ENCODE measurements around the gene ARNT2.

The ARNT2 gene

GRCh38 chr15:80576519-80577090, 172.4 kb downstream of the ARNT2 start:
- no peak for DNase-seq (ENCODE audit: low read depth in 3 of 3)

DNA sequence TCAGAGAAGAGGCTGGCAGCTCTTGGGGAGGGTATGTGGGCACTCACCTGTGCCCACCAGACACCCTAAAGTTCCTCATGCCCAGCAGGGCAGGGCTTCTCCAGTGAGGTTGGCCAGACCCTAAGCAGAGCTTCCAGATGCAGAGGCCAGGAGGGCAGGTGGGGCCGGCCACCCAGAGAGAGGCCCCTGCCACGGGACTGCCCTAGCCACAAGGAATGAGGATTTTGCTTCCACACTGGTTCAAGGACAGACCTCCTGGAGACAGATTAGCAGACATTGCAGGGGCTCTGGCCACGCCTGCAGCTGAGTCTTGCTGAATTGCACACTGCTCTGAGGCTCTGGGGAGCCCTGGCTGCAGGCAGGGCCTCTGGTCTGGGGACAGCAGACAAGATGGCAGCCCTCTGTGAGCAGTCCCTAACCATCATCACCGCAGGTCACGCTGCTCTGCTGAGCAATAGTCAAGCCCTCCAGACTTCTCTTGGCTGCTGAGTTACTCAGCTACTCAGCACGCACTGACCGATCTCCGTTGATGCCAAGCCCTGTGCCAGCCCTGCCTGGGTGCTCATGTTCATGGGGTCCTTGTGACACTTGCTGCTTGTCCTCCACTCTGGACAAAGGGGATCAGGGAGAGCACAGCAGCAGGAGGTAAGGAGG, 173.5 kb downstream of the ARNT2 start:
- no peak for DNase-seq (ENCODE audit: low read depth in 3 of 3)

GRCh38 chr15:80578206-80578595, 174.0 kb downstream of the ARNT2 start:
- no peak for DNase-seq (ENCODE audit: low read depth in 3 of 3)

DNA sequence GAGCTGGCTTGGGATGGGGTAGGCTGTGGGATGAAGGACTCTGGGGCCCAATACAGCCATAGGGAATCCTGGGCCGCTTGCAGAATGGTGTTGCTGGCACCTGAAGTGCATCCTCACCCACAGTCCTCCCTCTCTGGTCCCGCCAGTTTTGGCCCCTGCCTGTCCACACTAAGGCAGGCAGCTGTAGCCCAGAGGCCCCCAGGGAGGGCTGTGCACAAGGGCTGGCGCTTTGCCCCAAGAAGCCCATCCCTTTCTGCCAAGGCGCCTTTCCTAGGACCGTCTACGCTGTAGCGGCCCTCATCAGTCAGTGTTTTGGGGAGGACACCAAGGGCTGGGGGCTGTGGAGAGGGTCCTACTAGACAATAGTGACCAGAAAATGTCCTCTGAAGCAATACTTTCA, 174.7 kb downstream of the ARNT2 start:
- DNase-seq (ENCODE audit: low read depth in 3 of 3) = no peak

DNA sequence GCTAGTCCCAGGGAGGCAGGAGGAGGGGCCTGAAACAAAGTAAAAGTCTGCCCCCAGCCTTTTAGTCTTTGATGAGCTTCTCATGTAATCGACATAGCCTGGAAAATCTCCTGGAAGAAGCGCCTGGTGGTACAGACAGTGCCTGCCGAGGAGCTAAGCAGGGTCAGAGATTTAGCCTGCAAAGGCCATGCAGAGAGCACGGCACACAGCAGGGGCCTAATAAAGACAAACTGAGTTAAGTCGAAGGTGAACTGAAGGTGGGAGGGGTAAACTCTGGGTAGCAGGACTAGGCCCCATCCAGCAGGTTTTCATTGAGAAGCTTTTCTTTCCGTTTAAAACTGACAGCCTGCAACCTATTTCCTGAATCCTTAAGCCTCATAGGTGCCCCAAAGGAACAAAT, 175.4 kb downstream of the ARNT2 start:
- no peak for DNase-seq (ENCODE audit: low read depth in 3 of 3)

- DNase-seq (ENCODE audit: low read depth in 3 of 3) = no peak
These were observed 175.9 kb downstream of the ARNT2 start for GRCh38 chr15:80580106-80580505.

DNA sequence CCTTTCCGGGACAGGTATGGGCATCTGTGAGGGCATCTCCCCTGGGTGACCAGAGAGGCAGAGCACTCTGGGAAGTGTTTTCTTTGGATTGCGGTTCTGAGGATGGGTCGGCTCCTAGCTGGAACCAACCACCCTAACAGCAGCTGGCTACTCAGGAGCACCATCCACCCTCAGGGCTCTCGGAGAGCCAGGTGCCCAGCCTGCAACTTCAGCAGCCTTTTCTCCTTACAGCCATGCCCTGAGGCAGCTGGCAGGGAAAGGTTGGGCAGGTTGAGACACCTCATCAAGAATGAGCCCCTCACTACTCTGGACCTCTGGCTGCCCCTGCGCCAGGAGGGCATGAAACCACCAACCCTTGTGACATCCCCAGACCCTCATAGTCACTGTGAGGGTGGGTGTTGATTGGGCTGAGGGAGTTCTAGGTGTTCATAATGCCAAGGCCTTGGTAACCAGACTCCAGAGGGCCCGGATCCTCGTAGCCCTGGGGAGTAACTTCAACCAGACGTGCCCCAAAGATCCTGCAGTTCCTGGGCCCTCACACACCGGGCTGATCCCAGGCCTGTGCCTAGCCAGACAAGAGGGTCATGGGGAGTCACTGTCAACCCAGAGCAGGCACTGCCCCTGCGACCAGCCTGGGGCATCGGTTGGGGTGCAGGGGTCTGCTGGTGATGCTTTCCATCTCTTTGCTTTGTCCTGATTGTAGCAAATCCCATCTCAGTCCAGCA, 176.5 kb downstream of the ARNT2 start:
- DNase-seq (ENCODE audit: low read depth in 3 of 3) = no peak

DNA sequence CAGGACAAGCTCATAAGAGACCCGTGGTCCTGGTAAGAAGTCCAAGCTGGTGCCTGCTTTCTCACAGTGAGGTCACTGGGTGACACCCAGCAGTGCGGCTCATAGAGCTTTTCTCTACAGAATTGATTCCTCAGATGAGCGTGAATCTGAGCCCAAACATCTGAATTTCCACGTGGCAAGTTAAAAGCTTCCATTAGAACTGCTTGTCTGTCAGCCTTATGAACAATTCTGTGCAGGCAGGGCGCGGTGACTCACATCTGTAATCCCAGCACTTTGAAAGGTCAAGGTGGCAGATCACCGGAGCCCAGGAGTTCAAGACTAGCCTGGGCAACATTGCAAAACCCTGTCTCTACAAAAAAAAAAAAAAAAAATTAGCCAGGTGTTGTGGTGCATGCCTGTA, 177.8 kb downstream of the ARNT2 start:
- no peak for DNase-seq (ENCODE audit: low read depth in 3 of 3)

DNA sequence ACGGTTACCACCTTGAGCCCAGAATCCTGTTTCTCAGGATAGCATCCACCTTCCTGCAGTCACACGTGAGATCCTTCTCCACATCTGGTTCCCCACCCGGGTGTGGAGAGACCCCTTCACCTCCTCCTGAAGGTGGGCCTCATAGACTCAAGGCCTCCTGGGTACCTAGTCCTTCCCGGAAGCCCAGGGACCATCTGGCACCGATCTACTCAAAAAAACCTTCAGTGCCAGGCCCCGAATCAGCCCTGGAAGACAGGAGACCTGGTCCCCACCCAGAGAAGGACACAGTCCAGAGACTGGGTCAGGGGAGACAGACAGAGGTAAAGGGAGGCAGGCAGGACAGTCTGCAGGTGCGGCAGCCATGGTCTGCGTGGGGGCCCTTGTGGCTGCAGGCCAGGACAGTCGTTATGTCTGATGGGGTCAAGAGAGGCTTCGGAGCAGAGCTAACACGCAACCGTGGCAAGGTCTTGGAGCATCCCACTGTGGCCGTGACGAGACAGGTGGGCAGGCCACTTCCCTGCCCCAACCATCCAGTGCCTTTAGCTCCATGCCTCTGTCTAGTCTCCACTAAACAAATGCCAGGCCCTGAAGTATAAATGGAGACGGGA, 178.7 kb downstream of the ARNT2 start:
- DNase-seq (ENCODE audit: low read depth in 3 of 3) = no peak

DNA sequence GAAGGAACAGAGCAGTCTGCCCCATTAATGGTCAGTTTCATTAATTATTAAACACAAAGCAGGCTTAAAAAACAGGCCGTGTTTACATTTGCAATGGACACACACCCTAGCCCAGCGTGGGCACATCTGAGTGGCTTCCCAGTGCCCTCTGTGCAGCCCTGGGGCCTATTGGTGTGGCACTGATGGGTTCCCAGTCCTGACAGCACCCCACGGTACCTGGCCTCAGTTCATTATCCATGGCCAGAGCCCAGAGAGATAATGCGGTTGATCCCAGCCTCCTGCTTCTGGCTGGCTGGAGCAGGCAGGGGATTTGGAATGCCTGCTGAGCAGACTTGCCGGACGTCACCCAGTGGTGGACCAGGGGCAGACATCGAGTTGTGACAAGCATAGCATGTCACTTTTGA, 180.4 kb downstream of the ARNT2 start:
- DNase-seq (ENCODE audit: low read depth in 3 of 3) = no peak

DNA sequence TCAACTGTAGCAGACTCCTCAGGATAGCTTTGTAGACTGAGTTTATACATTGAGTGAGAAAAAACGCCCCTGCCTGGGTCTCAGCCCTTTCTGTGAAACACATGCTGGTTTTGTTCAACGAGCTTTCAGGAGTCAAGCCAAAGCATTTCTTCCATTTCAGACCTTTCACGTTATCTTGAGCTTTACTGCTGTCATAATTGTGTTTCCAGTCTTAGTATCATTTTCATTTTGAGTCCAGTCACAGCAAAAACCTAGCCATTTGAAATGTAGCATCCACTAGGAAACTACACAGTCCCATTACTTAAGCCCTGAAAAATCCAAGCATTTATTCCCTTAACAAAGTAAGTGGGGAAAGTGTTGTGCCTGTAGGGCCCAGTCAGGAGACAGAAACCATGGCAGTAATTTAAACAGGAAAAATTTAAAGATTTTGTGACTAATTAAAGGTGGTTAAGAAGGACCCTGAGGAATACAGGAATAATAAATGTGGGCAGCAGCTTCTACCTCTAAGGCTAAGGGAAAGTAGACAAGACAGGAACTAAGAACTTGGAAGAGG, 180.9 kb downstream of the ARNT2 start:
- DNase-seq (ENCODE audit: low read depth in 3 of 3) = no peak

DNA sequence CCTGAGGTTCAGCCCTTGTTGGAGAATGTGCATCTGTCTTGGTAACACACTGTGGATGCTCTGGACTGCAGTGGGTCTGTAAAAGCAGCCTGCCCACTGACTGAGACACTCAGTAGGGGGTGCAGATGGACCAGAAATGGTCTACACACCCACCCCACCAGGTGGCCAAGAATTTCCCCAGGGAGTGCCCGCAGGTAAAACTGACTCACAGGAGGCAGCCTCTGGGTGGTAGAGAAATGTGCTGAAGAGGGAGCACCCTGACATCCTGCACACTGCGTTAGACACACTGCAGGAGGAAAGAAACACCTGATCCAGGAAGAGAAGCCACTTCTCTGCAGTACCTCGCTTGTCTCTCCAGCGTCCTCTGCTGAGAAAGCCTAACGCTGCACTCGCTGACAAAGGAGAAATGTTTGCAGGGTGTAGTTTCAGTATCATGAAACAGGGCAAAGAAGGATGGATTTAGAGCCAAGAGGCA, 181.4 kb downstream of the ARNT2 start:
- no peak for DNase-seq (ENCODE audit: low read depth in 3 of 3)

- DNase-seq (ENCODE audit: low read depth in 3 of 3) = no peak
These were observed 182.0 kb downstream of the ARNT2 start for GRCh38 chr15:80586161-80586560.

DNA sequence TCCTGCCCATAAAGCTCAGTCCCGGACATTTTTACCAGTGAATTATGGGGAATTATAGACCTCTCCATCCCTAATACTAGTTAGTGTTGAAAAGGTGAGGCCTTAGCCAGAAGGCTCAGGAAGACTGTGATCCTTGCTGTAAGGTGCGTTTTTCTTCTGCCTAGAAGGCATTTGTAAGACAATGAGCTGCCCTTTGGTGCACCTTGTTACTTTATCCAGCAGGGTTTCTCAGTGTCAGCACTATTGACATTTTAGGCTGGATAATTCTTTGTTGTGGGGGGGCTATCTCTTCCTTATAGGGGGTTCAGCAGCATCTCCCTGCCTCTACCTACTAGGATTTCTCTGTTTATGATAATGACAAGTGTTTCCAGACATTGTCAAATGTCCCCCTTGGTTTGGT, 182.8 kb downstream of the ARNT2 start:
- no peak for DNase-seq (ENCODE audit: low read depth in 3 of 3)

DNA sequence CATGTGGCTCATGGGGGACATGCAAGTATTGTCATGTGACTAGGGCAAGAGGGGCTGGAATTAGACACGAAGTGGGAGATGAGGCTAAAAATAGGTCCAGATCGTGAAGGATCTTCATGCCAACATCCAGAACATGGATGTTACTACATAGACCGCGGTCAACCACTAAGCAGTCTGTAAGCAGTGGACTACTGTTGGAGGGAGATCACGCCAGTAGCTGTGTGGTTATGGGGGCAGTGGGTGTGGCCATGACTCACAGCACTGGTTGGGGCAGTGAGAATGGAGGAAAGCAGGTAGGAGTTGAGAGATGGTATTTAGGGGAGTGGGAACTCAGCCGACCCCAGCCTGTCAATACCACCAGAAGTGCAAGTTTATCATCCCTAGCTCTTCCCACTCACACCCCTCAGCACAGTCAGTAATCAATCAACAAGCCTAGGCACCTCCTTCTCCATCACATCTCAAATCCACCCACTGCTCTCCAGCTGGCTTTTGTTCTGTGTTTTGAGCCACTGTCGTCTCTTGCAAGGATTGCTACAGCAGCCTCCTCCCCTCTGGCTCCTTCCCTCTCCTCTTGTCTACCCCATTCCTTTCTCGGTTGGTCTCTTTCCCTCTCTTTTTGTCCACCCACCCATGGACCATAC, 183.8 kb downstream of the ARNT2 start:
- no peak for DNase-seq (ENCODE audit: low read depth in 3 of 3)

DNA sequence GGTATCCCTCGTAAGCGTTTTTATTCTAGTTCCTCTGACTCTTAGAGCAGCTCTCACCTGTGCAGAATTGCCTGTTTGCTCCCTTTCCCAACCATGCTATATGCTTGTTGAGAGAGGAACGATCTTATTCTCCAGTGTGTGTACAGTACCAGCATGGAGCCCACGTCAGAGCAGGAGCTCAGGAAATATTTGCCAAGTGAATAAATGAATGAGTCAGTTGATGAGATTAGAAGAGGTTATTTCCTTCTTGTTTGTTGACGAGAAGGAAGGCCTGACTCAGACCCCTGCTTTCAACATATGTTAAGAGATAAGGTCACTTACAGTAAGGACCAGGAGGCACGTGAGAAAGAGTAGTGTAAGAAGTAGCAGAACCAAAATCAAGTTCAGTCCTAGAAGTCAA, 184.6 kb downstream of the ARNT2 start:
- no peak for DNase-seq (ENCODE audit: low read depth in 3 of 3)

GRCh38 chr15:80590761-80591355, 186.7 kb downstream of the ARNT2 start:
- no peak for DNase-seq (ENCODE audit: low read depth in 3 of 3)

DNA sequence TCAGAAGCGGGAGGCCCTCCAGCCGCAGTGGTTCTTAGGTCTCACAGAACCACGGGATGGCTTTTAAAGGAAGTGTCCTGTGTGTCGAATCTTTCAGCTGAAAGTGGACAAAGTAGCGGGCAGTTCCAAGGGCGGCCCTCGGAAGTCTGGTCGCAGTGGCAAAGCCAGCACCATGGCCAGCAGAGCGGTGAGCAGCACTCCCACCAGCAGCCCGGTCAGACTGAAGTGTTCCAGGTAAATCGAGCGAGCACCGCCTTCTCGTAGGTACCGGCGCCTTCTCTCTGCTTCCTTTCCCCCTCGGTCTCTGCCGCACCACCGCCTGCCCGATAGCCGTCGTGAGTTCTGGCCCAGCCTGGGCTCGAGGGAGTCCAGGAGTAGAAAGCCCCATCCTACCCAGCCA, 187.3 kb downstream of the ARNT2 start:
- DNase-seq (ENCODE audit: low read depth in 3 of 3) = no peak

DNA sequence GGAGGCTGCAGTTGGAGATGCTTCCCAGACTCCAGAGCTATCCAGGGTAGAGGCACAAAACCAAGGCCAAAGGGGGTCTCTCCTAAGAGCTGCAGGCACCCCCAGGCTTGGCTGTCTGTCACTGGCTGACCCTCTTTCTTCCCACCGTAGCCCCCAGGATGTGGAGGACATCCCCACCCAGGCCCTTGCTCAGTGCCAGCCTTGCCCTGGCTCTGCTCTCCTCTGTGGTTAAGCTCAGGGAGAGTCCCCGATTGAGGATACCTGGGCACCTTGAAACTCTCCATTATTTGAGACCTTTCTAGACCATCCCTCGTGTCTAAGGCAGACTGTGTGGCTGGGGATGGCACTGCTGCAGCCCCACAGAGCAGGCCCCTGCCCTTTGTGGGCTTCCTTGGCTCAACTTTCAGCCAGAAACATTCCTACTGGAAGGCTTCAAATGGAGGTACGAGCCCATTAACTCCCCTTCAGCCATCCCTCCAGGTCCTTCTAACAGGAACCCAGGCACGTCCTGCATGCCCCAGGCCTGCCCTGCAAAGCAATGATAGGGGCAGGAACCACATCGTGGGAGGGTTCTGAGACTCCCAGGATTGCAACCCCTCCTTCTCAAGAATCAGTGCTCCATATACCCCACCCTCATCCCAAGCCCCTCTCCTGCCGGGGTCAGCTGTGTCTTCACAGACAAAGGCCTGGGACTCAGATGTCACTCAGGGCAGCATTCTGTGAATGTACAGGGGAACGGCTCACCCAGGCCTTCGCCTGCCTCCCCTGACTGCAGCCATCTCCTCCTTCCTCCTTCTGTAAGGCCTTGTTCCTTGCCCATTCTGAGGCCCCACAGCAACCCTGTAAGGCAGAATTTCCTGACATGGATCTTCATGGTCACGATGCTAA, 188.0 kb downstream of the ARNT2 start:
- DNase-seq (ENCODE audit: low read depth in 3 of 3) = no peak

DNA sequence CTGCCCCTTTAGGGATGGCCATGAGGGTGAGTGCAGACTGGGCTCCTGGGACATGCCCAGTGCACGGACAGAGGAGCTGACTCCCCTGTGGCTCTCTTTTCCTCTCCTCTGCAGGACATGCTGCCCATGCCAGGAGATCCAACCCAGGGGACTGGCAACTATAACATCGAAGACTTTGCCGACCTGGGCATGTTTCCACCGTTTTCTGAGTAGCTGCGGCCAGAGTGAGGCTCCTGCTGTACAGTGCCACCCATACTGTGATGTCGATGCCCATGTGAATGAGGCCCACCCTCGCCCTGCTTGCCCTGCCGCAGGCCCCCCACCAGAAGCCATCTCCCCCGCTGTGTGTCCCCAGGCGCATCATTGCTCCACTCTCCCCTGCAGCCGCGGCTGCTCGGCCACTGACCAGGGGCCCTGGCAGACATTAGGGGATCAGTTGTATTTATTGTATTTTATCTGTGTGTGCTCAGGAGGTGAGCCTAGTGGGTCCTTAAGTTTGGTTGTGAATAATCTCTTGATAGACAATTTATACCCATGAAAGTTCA, 189.4 kb downstream of the ARNT2 start:
- DNase-seq (ENCODE audit: low read depth in 3 of 3) = no peak
